SIG-M5 treated with dmso at 0.1 percent for 504 hours (cell line): ENCODE measurements around the gene ANKRD55.
A peak's percentile ranks its signal among the peaks of the same experiment; 100 is the strongest.
"Not testable (repeated sequence)": the region's sequence is repeated elsewhere in the genome, so short reads cannot be mapped to it uniquely, and the experiment has no call there.

Experiments
- DNase-seq: peaks from one replicate; lab custom pipeline; 2025; ENCODE audit not compliant: unreplicated experiment; lab: John Stamatoyannopoulos, UW

ANKRD55 gene

DNA sequence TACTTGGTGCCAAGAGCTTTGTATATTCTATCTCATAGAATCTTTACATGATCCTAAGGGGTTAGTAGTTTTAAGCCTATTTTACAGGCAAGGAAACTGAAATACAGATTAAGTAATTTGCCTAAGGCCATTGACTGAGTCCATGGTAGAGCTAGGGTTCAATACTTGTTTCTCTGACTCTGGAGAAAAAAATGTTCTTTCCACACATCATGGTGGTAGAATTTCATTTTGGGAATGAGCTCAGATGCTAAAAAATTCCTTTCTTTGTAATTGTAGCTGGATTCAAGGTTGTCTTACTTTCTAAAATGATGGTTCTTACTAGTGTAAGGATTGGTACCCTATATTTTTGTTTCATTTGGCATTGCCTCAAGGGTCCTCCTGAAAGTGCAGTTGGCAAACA is 86.0 kb downstream of the ANKRD55 start:
- no peak for DNase-seq

DNA sequence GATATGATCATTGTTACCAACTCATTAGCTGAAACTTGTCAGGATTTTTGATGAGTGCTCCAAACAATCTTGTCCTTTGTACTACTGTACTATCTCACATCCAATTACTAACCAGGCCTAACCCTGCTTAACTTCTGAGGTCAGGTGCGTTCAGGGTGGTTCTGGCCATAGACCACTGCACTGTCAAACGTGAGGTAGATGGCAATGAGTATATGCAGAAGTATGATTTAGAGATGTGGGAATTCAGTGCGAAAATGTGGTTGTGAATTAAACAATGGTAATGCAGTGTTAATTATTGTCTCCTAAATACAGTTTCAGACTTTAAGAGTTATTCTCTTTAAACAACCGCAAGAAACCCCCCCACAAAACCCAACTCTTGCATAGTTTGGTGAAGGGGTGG is 86.5 kb downstream of the ANKRD55 start:
- no peak for DNase-seq

DNA sequence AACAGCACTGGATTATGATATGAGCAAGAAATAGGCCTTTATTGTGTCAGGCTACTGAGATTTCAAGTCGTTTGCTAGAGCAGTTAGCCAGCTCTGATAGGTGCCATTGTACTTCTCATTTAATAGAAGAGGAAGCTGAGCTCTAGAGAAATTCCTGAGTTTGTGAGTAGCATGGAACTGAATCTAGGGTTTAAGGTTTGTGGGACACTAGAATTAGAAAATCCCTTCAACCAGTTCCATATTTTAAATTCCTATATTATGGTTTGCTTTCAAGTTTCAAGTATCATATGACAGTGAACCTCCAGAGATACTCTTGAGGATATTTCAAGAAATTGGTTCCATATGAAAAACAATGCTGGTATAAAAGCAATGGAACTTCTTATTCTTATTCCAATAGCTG is 87.6 kb downstream of the ANKRD55 start:
- peak; percentile 6 for DNase-seq

DNA sequence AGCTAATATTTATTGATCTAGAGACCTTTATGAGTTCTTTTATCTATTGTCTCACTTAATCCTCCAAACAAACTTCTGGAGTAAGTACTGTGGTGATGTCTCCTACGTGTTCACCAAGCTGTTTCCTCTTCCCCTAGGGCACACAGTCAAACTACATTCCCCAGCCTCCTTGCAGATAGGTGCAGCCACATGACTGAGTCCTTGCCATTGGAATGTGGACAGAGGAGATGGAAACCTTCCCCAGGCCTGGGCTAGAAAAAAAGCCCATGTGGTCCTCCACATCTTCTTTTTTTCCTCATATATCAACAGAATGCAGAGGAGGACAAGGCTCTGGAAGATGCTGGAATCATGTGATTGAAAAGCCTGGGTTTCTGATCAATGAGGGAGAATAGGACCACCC is 88.0 kb downstream of the ANKRD55 start:
- DNase-seq, result peak; percentile 10

DNA sequence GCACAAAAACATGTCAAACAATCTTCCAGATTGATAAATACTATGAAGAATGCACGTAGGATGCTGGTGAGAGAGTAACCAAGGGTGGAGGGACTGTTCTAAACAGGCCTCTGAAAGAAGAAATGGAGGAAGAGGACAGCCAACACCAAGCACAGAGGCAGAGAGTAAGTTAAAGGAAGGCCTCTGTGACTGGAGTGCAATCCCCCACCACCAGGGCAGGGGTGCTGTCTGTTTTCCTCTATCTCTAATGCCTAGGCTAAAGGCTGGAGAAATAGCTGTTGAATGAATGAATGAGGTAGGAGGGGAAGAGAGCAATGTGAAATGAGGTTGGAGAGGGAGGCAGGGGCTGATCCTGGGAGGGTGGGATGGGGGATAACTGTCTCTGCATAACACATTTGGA is 88.9 kb downstream of the ANKRD55 start:
- no peak for DNase-seq

DNA sequence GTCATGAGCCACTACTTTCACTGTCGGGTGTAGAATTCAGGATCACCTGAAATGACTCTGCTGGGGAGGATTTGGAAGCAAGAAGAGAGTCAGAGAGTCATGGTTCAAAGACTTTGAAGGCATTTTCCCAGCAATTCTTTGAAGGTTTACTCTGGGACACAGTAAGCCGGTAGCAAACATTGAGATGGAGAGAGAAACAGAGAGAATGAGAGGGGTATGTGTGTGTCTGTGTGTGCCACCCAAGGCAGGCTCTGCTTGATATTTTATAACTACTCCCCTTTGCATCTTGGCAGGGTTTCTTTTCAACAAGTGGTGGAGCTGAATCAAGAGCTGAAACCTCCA is 89.8 kb downstream of the ANKRD55 start:
- no peak for DNase-seq

DNA sequence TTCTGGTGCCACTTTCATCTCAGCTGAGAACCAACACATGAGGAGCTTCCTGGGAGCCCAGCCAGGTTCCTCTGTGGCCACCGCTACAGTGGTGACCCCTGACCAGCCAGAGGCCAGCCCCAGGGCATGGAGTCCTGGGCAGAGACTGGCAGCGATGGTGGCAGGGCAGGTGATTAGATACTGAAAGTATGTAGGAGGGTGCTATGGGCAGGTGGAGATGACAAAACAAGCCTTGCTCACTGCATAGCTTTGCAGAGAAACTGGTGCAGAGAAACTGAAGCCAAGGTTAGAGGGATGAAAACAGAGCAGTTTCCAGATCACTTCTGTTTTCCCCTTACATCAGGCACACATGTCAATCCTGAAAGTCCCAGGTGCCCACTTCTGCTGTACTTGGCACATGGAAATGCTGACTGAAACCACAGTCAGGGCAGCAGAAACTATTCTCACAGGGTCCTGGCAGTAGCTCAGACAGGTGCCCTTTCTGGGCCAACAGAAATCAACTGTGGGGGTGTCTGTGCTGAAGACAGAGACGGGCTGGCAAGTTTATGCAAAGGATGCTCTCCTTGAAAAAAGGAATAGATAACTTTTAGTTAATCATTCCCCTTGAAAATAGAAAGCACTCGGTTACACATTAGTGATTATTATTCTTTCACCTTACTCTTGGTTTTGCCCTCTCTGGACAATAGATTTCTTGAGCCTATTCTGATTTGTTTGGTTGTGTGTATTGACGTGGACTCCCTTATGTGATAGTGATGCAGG is 90.3 kb downstream of the ANKRD55 start:
- no peak for DNase-seq

DNA sequence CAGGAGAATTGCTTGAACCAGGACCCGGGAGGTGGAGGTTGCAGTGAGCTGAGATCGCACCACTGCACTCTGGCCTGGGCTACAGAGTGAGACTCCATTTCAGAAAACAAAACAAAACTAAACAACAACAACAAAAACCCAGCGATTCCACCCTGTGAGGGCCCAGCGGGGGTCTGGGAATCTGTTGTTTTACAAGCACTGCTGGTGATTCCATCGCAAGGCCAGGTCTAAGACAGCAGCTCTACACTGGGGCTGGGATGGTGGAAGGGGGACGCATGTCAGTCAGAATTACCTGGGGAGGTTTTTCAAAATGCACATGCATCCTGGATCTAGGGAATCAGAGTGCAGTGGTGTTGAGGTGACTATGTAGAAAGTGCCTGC is 90.9 kb downstream of the ANKRD55 start:
- no peak for DNase-seq

DNA sequence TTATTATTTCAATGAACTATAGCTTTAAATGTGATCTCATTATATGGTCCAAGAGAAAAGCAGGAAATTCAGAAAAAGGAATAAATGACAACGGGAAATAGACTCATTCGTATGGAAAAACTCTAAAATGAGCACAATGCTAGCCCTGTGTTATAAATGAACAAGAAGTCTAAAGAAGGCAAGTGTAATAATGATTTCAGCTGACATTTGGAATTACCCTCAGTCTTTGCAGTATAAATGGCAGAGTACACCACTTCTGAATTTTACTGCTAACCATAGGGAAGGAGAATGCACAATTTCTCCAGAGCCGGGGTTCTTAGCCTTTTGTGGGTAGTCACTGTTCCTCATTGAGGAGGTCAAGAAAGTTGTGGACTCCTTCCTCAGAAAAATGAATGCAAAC is 93.1 kb downstream of the ANKRD55 start:
- no peak for DNase-seq

DNA sequence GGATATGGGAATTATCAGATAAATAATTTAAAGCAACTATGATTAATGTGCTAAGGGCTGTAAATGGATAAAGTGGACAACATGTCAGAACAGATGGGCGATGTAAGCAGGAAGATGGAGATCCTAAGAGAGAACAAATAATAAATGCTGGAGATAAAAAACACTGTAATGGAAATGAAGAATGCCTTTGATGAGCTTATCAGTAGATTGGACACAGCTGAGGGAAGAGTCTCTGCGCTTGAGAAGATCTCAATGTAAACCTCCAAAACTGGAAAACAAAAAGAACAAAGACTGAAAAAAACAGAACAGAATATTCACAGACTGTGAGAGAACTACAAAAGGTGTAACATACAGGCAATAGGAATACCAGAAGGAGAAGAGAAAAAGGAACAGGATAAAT is 102.5 kb downstream of the ANKRD55 start:
- DNase-seq, result no peak

DNA sequence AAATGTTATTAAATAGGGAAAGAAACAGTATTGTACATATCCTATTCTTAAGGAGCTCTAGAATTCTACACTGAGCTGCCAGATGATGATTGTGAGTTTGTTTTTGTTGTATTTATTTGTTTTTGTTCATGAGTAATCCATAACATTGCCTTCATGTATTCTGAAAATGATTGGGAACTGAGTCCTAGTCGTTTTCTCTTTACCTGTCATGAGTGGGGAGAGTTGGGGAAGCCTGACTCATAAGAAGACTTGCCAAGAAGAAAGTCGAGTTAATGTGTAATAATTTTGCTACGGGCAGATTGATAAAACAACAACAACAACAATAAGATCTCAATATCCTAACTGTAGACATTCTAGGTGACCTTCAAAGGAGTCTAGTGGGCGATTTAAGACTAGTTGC is 103.8 kb downstream of the ANKRD55 start:
- no peak for DNase-seq

DNA sequence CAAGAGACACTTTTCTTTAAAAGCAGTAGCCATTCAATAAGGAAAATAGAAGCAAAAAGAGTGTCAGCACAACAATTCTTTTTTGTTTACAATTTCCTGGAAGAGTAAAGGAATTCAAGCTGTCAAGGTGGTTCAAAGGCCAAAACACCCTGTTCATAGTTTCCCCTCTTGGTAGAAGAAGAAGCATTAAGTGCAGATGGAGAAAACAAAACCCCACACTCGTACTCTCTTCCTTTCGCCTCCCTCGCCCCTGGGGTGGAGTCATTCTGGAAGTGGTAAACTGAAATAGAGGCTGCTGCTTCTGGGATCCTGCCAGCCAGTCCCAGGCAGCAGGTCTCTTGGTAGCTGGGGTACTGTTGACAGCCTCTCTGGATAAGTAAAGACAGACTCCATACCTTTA is 105.0 kb downstream of the ANKRD55 start:
- no peak for DNase-seq

DNA sequence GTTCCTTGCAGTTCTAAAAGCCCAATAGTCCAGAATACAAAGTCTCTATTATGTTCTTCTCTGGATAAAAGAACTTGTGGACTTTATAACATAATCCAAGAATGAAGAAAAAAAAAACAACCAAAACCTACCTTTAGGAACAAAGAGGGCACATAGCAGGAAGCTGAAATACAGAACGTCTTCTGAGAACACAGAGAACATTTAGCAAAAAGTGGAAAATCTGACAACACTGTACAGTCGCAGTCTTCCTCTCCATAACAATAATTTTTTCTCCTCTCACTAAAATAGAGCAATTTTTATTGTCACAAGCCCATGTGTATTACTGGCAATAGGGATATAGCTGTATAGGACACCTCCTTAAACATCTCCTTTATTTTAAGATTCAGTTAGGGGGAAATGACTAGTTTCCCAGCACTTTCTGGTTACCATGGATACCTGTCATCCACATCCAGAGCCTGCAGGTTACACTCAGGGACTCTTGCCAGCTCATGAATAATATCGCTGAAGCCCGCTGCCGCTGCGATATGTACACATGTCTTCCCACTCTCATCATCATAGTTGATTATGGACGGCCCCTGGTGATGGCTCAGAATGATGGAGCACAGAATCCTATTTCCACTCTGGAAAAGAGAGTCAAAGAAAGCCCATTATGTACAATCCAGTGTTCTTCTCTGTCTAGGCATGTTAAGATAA is 106.5 kb downstream of the ANKRD55 start:
- no peak for DNase-seq

DNA sequence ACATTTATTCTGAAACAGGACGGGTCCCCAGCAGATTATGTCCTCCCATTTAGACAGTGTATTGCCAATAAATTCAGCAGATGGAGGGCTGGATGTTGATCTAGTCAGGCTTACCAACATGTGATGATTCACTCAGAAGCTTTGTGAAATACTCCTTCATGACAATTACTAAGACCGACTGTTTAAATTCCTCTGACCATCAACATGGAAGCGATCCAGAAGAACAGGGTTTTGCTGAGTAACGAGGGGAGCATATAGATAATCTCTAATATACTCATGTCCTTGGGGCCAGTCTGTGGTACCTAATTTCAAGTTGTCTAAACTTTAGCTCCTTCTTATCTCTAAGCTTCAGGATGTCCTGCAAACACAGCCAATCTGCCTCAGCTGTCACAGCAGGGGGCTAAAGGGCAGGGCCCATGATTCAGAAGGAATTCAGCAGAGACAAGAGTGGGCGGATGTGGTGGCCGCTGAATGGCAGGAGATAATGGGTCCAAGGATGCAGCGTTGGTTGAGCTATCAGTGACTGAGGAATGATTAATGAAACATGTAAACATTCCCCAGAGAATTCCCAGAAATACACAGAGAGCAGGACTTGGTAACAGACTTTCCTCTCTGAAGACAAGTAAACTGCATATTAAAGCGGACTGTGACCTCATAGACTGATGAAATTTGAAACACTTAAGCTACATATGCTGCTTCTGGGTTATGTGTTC is 109.4 kb downstream of the ANKRD55 start:
- peak; percentile 11 for DNase-seq

DNA sequence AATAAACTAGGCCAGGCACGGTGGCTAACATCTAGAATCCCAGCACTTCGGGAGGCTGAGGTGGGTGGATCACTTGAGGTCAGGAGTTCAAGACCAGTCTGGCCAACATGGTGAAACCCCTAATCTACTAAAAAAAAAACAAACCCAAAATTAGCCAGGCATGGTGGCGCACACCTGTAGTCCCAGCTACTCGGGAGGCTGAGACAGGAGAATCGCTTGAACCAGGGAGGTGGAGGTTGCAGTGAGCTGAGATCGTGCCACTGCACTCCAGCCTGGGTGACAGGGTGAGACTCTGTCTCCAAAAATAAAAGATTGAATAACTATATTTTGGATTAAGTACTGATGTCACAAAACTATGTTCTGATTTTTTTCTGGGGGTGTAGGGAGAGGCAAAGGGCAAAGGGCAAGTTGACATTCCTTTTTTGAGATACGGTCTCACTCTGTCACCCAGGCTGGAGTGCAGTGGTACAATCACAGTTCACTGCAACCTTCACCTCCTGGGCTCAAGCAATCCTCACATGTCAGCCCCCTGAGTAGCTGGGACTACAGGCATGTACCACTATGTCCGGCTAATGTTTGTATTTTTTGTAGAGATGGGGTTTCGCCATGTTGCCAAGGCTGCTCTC is 110.7 kb downstream of the ANKRD55 start:
- DNase-seq, result not testable (repeated sequence)

DNA sequence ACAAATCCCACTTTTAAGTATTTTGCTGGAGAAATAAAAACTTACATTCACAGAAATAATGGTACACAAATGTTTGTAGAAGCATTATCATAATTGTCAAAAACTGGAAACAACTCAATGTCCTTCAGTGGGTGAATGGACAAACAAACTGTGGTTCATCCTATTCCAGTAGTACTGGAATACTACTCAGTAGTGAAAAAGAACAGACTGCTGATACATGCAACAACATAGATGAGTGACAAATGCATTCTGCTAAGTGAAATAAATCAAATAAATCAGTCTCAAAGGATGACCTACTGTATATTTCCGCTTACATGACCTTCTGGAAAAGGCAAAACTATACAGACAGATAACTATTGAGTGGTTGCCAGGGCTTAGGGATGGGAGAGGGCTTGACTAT is 114.1 kb downstream of the ANKRD55 start:
- DNase-seq, result no peak

DNA sequence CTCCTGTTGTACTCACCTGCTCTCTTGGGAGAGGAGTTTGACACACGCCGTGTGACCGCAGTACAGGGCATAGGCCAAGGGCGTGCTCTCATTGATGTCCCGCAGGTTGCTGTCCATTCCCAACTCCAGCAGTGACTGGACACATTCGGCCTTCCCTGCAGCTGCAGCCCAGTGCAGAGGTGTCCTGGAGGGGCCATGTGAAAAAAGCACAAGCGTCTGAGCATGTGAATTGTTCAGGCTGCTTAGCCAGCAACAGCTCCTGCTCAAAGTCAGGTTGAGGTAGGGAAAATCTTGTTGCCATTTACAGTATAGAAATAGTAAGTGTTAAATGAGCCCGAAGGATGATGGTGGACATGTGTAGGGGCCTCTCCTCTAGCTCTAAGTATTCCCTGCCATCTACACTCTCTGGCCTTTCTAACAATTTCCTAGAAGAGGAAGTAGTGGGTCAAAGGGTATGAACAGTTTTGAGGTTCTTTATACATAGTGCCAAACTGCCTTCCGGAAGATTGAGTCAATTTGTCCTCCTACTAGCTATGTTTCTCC is 116.5 kb downstream of the ANKRD55 start:
- peak; percentile 85 for DNase-seq

DNA sequence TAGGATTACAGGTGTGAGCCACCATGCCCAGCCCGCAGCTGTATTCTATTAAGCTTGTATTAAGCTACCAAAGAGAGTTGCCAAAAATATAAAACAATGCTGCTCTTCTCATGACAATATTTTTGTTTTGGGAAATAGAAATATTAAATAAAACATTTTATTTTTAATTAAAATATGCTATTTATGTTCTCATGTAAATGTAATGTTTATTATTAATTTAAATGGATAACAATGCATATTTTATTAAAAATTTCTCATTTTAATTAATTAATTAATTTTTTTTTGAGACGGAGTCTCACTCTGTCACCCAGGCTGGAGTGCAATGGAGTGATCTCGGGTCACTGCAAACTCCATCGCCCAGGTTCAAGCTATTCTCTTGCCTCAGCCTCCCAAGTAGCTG is 117.5 kb downstream of the ANKRD55 start:
- no peak for DNase-seq

DNA sequence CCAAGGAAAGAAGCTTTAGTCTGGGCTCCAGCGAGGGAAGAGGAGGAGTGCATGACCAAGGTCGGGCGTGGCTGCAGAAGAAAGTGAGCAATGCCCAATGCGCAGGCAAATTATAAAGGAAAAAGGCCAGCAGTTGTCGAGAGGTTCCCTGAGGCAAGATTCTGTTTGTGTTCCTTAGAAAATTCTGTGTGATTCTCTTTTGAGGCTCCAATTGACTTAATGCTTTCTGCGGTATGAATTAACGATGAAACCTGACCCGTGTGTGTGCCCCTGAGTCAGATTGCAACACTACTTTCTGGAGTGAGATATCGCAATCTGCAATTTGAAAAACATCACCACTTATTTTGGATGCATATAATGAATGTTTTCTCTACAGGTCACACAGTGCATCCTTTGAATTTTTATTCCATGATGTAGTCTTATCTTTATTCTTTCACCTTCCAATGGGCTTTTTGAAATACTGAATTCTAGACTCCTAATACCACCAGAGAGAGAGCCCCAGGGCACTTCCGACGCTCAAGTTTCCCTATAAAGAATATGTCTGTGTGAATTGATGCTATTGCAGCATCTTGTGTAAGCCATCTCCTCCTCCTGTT is 120.5 kb downstream of the ANKRD55 start:
- peak; percentile 90 for DNase-seq

DNA sequence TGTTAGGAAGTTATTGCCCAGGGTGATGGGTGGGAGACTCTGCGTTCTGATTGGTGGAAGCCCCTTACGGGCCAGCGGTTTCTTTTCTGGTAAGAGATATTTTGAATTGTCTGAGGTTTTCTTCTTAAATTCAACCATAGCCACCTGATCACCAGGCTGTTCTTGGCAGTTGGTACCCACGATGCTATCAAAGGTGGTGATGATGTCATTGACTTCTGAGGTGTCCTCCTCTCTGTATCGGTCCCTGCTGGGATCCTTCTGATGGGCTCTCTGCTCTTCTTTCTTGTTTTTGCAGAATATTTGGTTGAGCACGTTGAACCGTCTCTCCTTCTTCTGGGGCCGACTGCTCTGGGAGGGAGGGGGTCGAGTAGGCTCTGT is 121.7 kb downstream of the ANKRD55 start:
- no peak for DNase-seq
